Activated CD4-positive, alpha-beta T cell treated with anti-CD3 and anti-CD28 coated beads for 4 hours (primary cell): ENCODE results near the gene IGSF21.

ENCODE experiments used
- DNase-seq, 2 donors: peaks; one replicate each; pipeline ENCODE4 v3.0.0-alpha.2; 2020

The IGSF21 gene

GRCh38 chr1:18278946-18279345 lies 171.3 kb downstream of the IGSF21 start:
- no peak for DNase-seq

- no peak for DNase-seq
Measured at GRCh38 chr1:18279351-18280074, 171.9 kb downstream of the IGSF21 start.

GRCh38 chr1:18280956-18281355 lies 173.4 kb downstream of the IGSF21 start:
- DNase-seq = no peak

- DNase-seq = no peak
Measured at GRCh38 chr1:18282851-18283600, 175.4 kb downstream of the IGSF21 start.

GRCh38 chr1:18283601-18284385 lies 176.2 kb downstream of the IGSF21 start:
- DNase-seq = no peak

- no peak for DNase-seq
Measured at GRCh38 chr1:18284805-18285537, 177.4 kb downstream of the IGSF21 start.

- DNase-seq = no peak
Measured at GRCh38 chr1:18285538-18285924, 177.9 kb downstream of the IGSF21 start.

GRCh38 chr1:18288722-18289121 lies 181.1 kb downstream of the IGSF21 start:
- no peak for DNase-seq

- no peak for DNase-seq
Measured at GRCh38 chr1:18289597-18289996, 182.0 kb downstream of the IGSF21 start.

DNA sequence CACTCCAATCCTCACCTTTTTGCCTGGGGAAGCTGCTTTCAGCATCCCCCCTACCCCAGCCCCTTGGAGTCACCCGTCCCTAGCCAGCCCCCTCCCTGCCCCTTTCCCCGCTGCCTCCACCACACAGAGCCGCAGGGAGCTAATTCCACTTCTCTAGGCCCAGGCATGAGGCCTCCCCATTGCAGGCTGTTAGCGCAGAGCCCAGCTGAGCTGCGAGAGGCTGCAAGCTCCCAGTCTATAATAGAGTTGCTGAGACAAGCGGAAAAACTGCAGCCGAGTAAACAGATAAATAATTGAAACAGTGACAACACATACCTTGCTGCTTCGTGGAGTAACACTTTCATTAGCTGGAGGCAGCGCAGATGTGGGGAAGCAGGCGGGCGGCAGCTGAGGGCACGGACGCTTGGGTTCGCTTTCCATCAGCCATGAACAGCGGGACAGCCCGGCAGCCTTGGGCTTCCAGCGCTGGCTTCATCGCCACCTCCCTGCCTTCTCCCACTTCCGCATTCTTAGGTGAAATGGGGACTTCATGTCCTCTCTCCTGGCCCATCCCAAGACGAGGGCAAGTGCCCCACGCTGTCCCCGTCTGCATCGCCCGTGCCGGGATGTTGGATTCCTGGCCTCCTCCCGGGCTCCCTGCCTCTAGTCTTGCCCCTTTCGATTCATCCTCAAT lies 183.3 kb downstream of the IGSF21 start:
- no peak for DNase-seq

DNA sequence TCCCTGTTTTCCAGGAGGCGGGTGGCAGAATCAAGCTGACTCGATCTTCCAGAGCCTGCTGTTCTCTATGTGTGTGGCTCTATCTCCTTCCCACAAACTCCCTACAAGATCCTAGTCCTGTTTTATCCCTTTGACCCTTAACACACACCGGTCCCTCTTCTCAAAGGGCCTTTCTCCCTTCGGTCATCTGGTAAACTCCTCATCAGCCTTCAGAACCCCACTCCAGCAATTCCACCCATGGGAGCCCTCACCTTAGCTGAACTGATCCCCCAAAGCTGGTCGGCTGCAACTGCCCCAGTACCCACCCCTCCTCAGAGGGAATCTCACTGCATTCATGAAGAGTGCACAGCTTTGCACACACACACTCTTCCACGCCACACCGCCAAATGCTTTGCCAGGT lies 184.9 kb downstream of the IGSF21 start:
- DNase-seq = no peak

DNA sequence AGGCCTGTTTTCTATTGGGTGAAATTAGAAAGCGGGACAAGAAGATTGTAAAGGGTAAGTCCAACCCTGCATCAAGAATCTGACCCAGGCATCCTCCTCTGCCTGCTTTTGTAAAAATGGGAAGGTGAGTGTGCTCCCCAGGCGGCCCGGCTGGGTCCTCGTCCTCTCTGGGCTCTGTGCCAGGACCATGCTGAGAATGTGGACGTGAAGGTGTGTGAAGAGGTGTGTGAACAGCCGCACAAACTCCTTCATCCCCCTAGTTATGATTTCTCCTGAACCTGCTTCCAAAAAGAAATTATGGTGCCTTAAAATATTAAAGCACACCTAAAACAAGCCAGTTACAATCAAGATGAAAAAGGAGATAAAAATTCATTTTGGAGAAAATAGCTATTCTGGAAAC lies 185.7 kb downstream of the IGSF21 start:
- no peak for DNase-seq

- DNase-seq = no peak
Measured at GRCh38 chr1:18294437-18295176, 187.0 kb downstream of the IGSF21 start.

DNA sequence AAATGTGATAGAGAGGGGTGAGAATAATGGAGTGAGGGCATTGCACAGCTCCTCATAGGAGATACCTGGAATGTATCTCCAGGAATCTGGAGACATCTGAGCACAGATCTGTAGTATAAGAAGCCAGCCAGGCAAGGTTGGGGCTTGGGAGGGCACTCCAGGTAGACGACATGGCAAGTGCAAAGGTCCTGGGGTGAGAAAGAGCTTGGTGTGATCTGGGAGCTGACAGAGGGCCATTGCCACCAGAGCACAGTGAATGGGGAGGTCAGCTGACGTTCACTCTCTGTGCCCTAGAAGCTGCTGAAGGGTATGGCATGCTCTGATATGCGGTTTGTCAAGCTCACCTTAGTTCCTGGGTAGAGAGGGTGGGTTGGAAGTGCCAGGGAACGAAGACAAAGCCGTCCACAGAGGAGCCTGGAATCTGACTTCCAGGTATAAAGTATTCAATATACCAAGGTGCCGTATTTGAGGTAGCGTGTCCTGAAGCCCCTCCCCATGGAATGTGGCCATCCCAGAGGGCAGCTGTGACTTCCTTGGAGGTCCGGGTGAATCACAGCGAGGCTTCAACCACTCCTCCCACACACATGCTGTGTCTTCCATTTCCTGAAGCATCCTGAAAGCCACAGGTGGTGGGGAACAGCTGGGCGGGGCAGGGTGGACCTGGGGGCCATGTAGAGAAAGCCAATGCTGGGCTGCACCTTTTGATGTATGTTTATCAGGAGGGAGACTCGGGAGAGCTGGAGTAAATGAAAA lies 190.5 kb downstream of the IGSF21 start:
- DNase-seq = no peak

DNA sequence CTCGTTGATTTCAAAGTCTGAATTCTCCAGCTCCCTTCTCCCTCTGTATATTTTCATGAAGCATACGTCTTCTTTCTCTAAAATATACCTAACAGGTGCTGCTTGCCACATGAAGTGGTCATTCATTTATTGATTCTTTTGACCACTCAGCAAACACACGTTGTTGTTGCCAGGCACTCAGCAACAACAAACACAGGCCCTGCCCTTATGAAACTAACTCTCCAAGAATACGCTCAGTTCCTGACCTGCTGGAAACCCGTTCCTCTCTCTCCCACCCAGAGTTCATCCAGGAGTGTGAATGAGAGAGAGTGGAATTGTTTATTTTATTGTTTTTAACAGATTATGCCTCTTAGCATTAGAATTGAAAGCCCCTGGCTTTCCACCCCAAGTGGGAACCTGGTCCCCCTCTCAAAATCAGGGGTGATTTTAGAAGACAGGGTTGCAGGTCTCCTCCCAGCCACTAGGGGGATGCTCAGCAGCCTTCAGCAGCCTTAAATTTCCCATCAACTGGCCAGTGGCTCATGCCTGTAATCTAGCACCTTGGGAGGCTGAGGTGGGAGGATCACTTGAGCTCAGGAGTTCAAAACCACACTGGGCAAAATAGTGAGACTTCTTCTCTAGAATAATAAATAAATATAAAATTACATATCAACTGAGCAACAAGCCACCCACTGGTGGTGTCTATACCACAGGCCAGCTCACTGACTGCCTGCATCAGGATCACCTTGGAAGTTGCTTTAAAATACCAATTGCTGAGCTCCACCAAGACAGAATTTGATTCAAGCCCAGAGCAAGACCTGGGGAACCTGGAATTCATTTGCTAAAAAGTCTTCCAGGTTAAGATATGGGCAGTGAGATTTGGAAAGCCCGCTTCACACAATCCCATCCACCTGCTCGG lies 192.1 kb downstream of the IGSF21 start:
- DNase-seq = no peak

- no peak for DNase-seq
Measured at GRCh38 chr1:18300376-18300775, 192.8 kb downstream of the IGSF21 start.

DNA sequence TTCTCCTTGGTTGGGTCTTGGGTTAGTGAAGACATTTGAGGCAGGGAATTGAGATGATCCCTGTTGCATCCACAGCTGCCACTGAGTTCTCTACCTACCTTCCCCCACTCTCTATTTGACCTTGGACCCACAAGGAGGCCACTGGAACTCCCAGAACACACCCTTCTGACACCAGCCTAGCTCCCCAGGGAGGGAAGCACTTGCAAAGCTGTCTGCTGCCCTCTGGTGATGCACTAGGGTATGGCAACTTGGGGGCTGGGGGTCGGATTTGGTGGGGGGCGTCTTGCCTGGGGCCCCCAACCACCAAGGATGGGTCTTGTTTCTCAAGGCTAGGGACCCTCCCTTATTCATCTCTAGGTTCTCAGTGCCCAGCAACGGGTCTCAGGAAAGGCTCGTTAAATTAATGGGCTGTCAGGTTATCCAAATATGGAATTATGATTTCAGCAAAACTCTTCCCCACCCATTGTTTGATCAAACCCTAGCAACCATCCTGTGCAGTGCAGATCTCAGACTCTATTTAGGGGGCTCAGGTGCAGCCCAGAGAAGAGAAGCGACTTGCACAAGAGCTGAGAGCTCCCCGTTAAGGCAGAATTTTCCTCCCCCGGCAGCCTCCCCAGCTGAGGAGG lies 195.3 kb downstream of the IGSF21 start:
- no peak for DNase-seq

GRCh38 chr1:18304151-18304869 lies 196.7 kb downstream of the IGSF21 start:
- no peak for DNase-seq
